DOHH2 (cell line): ENCODE measurements around the gene GRWD1.

Experiments
- EZH2phosphoT487 ChIP-seq: fragments of 200-600 bp; sonication (generic); IDR thresholded peaks from 2 replicates; pipeline ENCODE4 v1.6.1; 2017; ENCODE audit warnings: borderline replicate concordance, mild to moderate bottlenecking, antibody characterized with exemption, low read length, moderate library complexity, mixed read lengths
- TF ChIP-seq, protein P1 (sequence below): fragments of 200-600 bp; sonication (generic); IDR thresholded peaks from one replicate; pipeline ENCODE4 v1.5.1; 2014; ENCODE audit warnings: antibody characterized with exemption, mild to moderate bottlenecking, low read depth, low read length; ENCODE audit not compliant: poor library complexity, severe bottlenecking

DNA sequence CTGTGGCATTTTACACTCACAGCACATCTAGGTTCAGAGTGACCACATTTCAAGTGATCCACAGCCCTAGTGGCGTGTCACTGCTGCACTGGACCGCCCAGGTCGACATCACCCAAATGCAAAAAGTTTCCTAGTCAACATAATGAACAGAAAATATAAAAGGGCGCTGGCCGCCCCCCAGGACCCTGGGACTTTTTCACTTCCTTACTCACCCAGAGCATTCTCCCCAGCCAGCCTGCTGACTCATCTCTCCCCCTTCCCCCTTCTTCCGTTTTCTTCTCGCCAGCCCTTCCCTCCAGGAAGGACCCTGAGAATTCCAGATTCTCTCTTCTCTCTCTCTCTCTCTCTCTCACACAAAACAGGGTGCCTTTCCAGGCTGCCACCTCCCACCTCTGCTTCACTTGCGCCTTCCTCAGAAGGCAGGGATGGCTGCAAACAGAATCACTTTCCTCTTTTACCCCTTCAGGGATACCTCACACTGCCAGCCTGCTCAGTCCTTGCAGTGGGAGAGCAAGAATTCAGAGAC, 21.0 kb upstream of the GRWD1 start:
- TF ChIP-seq, protein P1, sequence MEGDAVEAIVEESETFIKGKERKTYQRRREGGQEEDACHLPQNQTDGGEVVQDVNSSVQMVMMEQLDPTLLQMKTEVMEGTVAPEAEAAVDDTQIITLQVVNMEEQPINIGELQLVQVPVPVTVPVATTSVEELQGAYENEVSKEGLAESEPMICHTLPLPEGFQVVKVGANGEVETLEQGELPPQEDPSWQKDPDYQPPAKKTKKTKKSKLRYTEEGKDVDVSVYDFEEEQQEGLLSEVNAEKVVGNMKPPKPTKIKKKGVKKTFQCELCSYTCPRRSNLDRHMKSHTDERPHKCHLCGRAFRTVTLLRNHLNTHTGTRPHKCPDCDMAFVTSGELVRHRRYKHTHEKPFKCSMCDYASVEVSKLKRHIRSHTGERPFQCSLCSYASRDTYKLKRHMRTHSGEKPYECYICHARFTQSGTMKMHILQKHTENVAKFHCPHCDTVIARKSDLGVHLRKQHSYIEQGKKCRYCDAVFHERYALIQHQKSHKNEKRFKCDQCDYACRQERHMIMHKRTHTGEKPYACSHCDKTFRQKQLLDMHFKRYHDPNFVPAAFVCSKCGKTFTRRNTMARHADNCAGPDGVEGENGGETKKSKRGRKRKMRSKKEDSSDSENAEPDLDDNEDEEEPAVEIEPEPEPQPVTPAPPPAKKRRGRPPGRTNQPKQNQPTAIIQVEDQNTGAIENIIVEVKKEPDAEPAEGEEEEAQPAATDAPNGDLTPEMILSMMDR: no peak
- no peak for TF ChIP-seq EZH2phosphoT487
